Epidermal melanocyte (primary cell): ENCODE results near the gene NUP153.

Experiments used
- DNase-seq: peaks from one replicate; pipeline ENCODE4 v3.0.0; 2011; ENCODE audit warnings: low spot score; ENCODE audit not compliant: insufficient read length

NUP153 gene

GRCh38 chr6:17663226-17663625, 43.5 kb downstream of the NUP153 start:
- no peak for DNase-seq

GRCh38 chr6:17662585-17662984, 44.1 kb downstream of the NUP153 start:
- DNase-seq = no peak

GRCh38 chr6:17656644-17657043, 50.1 kb downstream of the NUP153 start:
- no peak for DNase-seq

GRCh38 chr6:17656092-17656491, 50.6 kb downstream of the NUP153 start:
- no peak for DNase-seq

GRCh38 chr6:17653198-17653882, 53.4 kb downstream of the NUP153 start:
- DNase-seq = no peak

GRCh38 chr6:17650656-17651309, 55.9 kb downstream of the NUP153 start:
- DNase-seq = no peak

GRCh38 chr6:17648745-17649144, 58.0 kb downstream of the NUP153 start:
- no peak for DNase-seq

- DNase-seq = no peak
Observed at GRCh38 chr6:17640477-17640917, 66.2 kb downstream of the NUP153 start.

GRCh38 chr6:17638212-17638715, 68.5 kb downstream of the NUP153 start:
- DNase-seq = no peak

- no peak for DNase-seq
Observed at GRCh38 chr6:17635568-17635967, 71.2 kb downstream of the NUP153 start.

GRCh38 chr6:17633465-17634188, 73.1 kb downstream of the NUP153 start:
- DNase-seq = no peak

- no peak for DNase-seq
Observed at GRCh38 chr6:17632934-17633333, 73.8 kb downstream of the NUP153 start.

GRCh38 chr6:17630511-17631073, 76.1 kb downstream of the NUP153 start:
- no peak for DNase-seq

- DNase-seq = no peak
Observed at GRCh38 chr6:17629824-17630510, 76.8 kb downstream of the NUP153 start.

- DNase-seq = no peak
Observed at GRCh38 chr6:17628873-17629272, 77.9 kb downstream of the NUP153 start.

- DNase-seq = no peak
Observed at GRCh38 chr6:17624396-17624795, 82.3 kb downstream of the NUP153 start.

GRCh38 chr6:17622144-17622543, 84.6 kb downstream of the NUP153 start:
- no peak for DNase-seq

- no peak for DNase-seq
Observed at GRCh38 chr6:17621003-17621402, 85.7 kb downstream of the NUP153 start.

GRCh38 chr6:17615794-17616193, 90.9 kb downstream of the NUP153 start:
- no peak for DNase-seq

GRCh38 chr6:17612048-17612447, 94.7 kb downstream of the NUP153 start:
- no peak for DNase-seq

GRCh38 chr6:17610835-17611234, 95.9 kb downstream of the NUP153 start:
- DNase-seq = no peak
